Measurements from ENCODE around the gene M6PR.
"Not testable (repeated sequence)": the region's sequence is repeated elsewhere in the genome, so short reads cannot be mapped to it uniquely, and the experiment has no call there.

Gene M6PR

GRCh38 chr12:8951744-8952143 is 2.3 kb upstream of the M6PR start:
- no peak for DNase-seq (ENCODE audit: low read depth in 4 of 4, low spot score in 1 of 4)

- no peak for DNase-seq (ENCODE audit: low read depth in 4 of 4, low spot score in 1 of 4)
Measured at GRCh38 chr12:8950702-8951478, 1.4 kb upstream of the M6PR start.

GRCh38 chr12:8950221-8950527 is 729 bp upstream of the M6PR start:
- no peak for DNase-seq (ENCODE audit: low read depth in 4 of 4, low spot score in 1 of 4)

- DNase-seq (ENCODE audit: low read depth in 4 of 4, low spot score in 1 of 4): no peak
Measured at GRCh38 chr12:8948701-8949341, 624 bp downstream of the M6PR start.

- no peak for DNase-seq (ENCODE audit: low read depth in 4 of 4, low spot score in 1 of 4)
Measured at GRCh38 chr12:8947737-8948136, 1.7 kb downstream of the M6PR start.

GRCh38 chr12:8946733-8947132 is 2.7 kb downstream of the M6PR start:
- no peak for DNase-seq (ENCODE audit: low read depth in 4 of 4, low spot score in 1 of 4)

- no peak for DNase-seq (ENCODE audit: low read depth in 4 of 4, low spot score in 1 of 4)
Measured at GRCh38 chr12:8943565-8944186, 5.8 kb downstream of the M6PR start.

- no peak for DNase-seq (ENCODE audit: low read depth in 4 of 4, low spot score in 1 of 4)
Measured at GRCh38 chr12:8941691-8942478, 7.6 kb downstream of the M6PR start.

- not testable (repeated sequence) for DNase-seq (ENCODE audit: low read depth in 4 of 4, low spot score in 1 of 4)
Measured at GRCh38 chr12:8937842-8938442, 11.5 kb downstream of the M6PR start.

- DNase-seq (ENCODE audit: low read depth in 4 of 4, low spot score in 1 of 4): no peak
Measured at GRCh38 chr12:8936735-8937134, 12.7 kb downstream of the M6PR start.

GRCh38 chr12:8934080-8934479 is 15.4 kb downstream of the M6PR start:
- DNase-seq (ENCODE audit: low read depth in 4 of 4, low spot score in 1 of 4): not testable (repeated sequence)

- DNase-seq (ENCODE audit: low read depth in 4 of 4, low spot score in 1 of 4): not testable (repeated sequence)
Measured at GRCh38 chr12:8932464-8932863, 17.0 kb downstream of the M6PR start.

- not testable (repeated sequence) for DNase-seq (ENCODE audit: low read depth in 4 of 4, low spot score in 1 of 4)
Measured at GRCh38 chr12:8930655-8931323, 18.7 kb downstream of the M6PR start.

GRCh38 chr12:8922544-8922943 is 26.9 kb downstream of the M6PR start:
- no peak for DNase-seq (ENCODE audit: low read depth in 4 of 4, low spot score in 1 of 4)

GRCh38 chr12:8919643-8920042 is 29.8 kb downstream of the M6PR start:
- not testable (repeated sequence) for DNase-seq (ENCODE audit: low read depth in 4 of 4, low spot score in 1 of 4)

- DNase-seq (ENCODE audit: low read depth in 4 of 4, low spot score in 1 of 4): no peak
Measured at GRCh38 chr12:8917751-8918150, 31.7 kb downstream of the M6PR start.

GRCh38 chr12:8917031-8917430 is 32.4 kb downstream of the M6PR start:
- DNase-seq (ENCODE audit: low read depth in 4 of 4, low spot score in 1 of 4): no peak

- DNase-seq (ENCODE audit: low read depth in 4 of 4, low spot score in 1 of 4): no peak
Measured at GRCh38 chr12:8916154-8916553, 33.3 kb downstream of the M6PR start.

- peak in 2 of 4 experiments; percentile 30 to 32 for DNase-seq (ENCODE audit: low read depth in 4 of 4, low spot score in 1 of 4)
Measured at GRCh38 chr12:8914716-8915526, 34.5 kb downstream of the M6PR start.
